HCT116 (cell line): ENCODE results near the gene AFAP1L1. TPM values are rescaled to one million over a fixed set of nuclear protein-coding genes. Genes with fewer than 3 reads are reported as not detected.

ENCODE experiments used
- ATAC-seq: fragments of 200-7000 bp; cut with Tn5 transposase; 2 replicates; pipeline ENCODE4 v1.9.1; 2020; ENCODE audit warnings: mild to moderate bottlenecking, moderate library complexity
- BruUV-seq: library from RNA; stranded (reverse); fragments of 400-500 nt; replicated peaks from 2 replicates; lab custom pipeline; 2021; lab: Mats Ljungman, UMichigan
- CTCF ChIA-PET: fragments of 300-600 bp; sonication (Branson Sonifier 250); formaldehyde crosslinking; loops from one replicate; lab custom pipeline; 2021; ENCODE audit warnings: antibody characterized with exemption; lab: Charles Lee
- POLR2A ChIA-PET: fragments of 300-600, 350-600 bp; sonication (Branson Sonifier 250); formaldehyde crosslinking; loops from one replicate; lab custom pipeline; 2021; ENCODE audit warnings: antibody characterized with exemption; lab: Charles Lee
- RAD21 ChIA-PET, 2 experiments: fragments of 300-600 bp; sonication (Branson Sonifier 250); formaldehyde crosslinking; loops; one replicate each; lab custom pipeline; 2023; ENCODE audit warnings: low total read pairs in 2 of 2; ENCODE audit not compliant: uncharacterized antibody in 2 of 2, unreplicated experiment in 2 of 2, low non-redundant PET in 1 of 2; lab: Charles Lee
- DNase-seq: peaks from one replicate; pipeline ENCODE4 v3.0.0-alpha.2; 2010; ENCODE audit warnings: low read depth, low spot score
- H2AFZ ChIP-seq: fragments of 200-600 bp; shearing (Covaris generic), sonication (generic); 2 replicates; pipeline ENCODE4 v1.6.1; 2017; ENCODE audit warnings: low read depth, mixed run types, mixed read lengths, antibody characterized with exemption, low read length; ENCODE audit not compliant: poor library complexity, severe bottlenecking
- H3K27ac ChIP-seq: 2 replicates; pipeline ENCODE4 v1.5.1; 2012; ENCODE audit warnings: low read depth, low read length
- H3K27me3 ChIP-seq: fragments of 200-600 bp; sonication (generic); 2 replicates; pipeline ENCODE4 v1.6.1; 2016; ENCODE audit warnings: mixed run types, low read length, mixed read lengths; ENCODE audit not compliant: insufficient read depth
- H3K36me3 ChIP-seq, 2 experiments: fragments of 200-500 bp in 1 of 2; fragments of 200-600 bp in 1 of 2; sonication (Bioruptor generic) in 1 of 2; sonication (generic) in 1 of 2; 2 replicates each; pipeline versions ENCODE4 v1.5.1 to v1.6.1; 2014 to 2016; ENCODE audit warnings: low read length in 2 of 2, inconsistent platforms in 1 of 2, mixed read lengths in 1 of 2, mixed run types in 1 of 2; ENCODE audit not compliant: insufficient read depth in 2 of 2, control insufficient read depth in 1 of 2
- H3K4me1 ChIP-seq, 2 experiments: fragments of 200-600 bp in 1 of 2; sonication (generic) in 1 of 2; 2 replicates each; pipeline versions ENCODE4 v1.5.1 to v1.6.1; 2012 to 2017; ENCODE audit warnings: low read length in 2 of 2, inconsistent platforms in 1 of 2, mild to moderate bottlenecking in 1 of 2, mixed read lengths in 1 of 2, mixed run types in 1 of 2, moderate library complexity in 1 of 2; ENCODE audit not compliant: insufficient read depth in 2 of 2, control insufficient read depth in 1 of 2
- H3K4me2 ChIP-seq: fragments of 200-600 bp; sonication (generic); 2 replicates; pipeline ENCODE4 v1.6.1; 2017; ENCODE audit warnings: mixed run types, low read length, mixed read lengths
- H3K4me3 ChIP-seq, 2 experiments: fragments of 200-600 bp in 1 of 2; sonication (generic) in 1 of 2; replicated peaks in 1 of 2; 2 replicates each; pipeline ENCODE4 v1.5.1; 2011 to 2016; ENCODE audit warnings: low read length in 2 of 2, control low read depth in 1 of 2, low read depth in 1 of 2, mild to moderate bottlenecking in 1 of 2, mixed read lengths in 1 of 2, mixed run types in 1 of 2
- H3K79me2 ChIP-seq: fragments of 200-600 bp; sonication (generic); 2 replicates; pipeline ENCODE4 v1.6.1; 2017; ENCODE audit warnings: mild to moderate bottlenecking, mixed run types, low read length, moderate library complexity, mixed read lengths; ENCODE audit not compliant: insufficient read depth
- H3K9ac ChIP-seq: fragments of 200-600 bp; sonication (generic); 2 replicates; pipeline ENCODE4 v1.6.1; 2016; ENCODE audit warnings: low read length, mixed read lengths
- H3K9me2 ChIP-seq: fragments of 200-600 bp; sonication (generic), shearing (Covaris generic); 2 replicates; pipeline ENCODE4 v1.6.1; 2017; ENCODE audit warnings: mixed run types, mild to moderate bottlenecking, moderate library complexity; ENCODE audit not compliant: insufficient read depth
- H3K9me3 ChIP-seq, 2 experiments: fragments of 200-500 bp in 1 of 2; fragments of 200-600 bp in 1 of 2; sonication (Bioruptor generic) in 1 of 2; sonication (generic) in 1 of 2; 2 replicates each; pipeline ENCODE4 v1.6.1; 2014 to 2017; ENCODE audit warnings: low read length in 2 of 2, mixed read lengths in 2 of 2, inconsistent platforms in 1 of 2, low read depth in 1 of 2, mild to moderate bottlenecking in 1 of 2, mixed run types in 1 of 2, moderate library complexity in 1 of 2; ENCODE audit not compliant: control insufficient read depth in 1 of 2, insufficient read depth in 1 of 2
- H4K20me1 ChIP-seq: fragments of 200-600 bp; sonication (generic), shearing (Covaris generic); 2 replicates; pipeline ENCODE4 v1.6.1; 2017; ENCODE audit warnings: mixed run types, mild to moderate bottlenecking, moderate library complexity; ENCODE audit not compliant: insufficient read depth
- CEBPB ChIP-seq: IDR thresholded peaks from 2 replicates; pipeline ENCODE4 v1.6.1; 2012; ENCODE audit warnings: low read depth
- ELF1 ChIP-seq: IDR thresholded peaks from 2 replicates; pipeline ENCODE4 v1.6.1; 2012; ENCODE audit warnings: low read depth, borderline replicate concordance
- EZH2 ChIP-seq: fragments of 200-600 bp; sonication (generic); IDR thresholded peaks from 2 replicates; pipeline ENCODE4 v1.6.1; 2017; ENCODE audit warnings: antibody characterized with exemption, mixed run types
- EZH2phosphoT487 ChIP-seq: fragments of 200-600 bp; IDR thresholded peaks from 2 replicates; pipeline ENCODE4 v1.6.1; 2018; ENCODE audit warnings: antibody characterized with exemption, borderline replicate concordance
- FOSL1 ChIP-seq: IDR thresholded peaks from 2 replicates; pipeline ENCODE4 v1.6.1; 2012; ENCODE audit warnings: low read depth
- JUND ChIP-seq: IDR thresholded peaks from 2 replicates; pipeline ENCODE4 v1.6.1; 2012
- MAX ChIP-seq: IDR thresholded peaks from 2 replicates; pipeline ENCODE4 v1.6.1; 2012
- POLR2A ChIP-seq: IDR thresholded peaks from 2 replicates; pipeline ENCODE4 v1.7.0; 2011; ENCODE audit warnings: borderline replicate concordance; ENCODE audit not compliant: insufficient read depth, insufficient read length; ENCODE audit errors: extremely low read depth
- RAD21 ChIP-seq: IDR thresholded peaks from 2 replicates; pipeline ENCODE4 v1.6.1; 2012; ENCODE audit warnings: low read depth, mild to moderate bottlenecking
- SRF ChIP-seq: IDR thresholded peaks from 2 replicates; pipeline ENCODE4 v1.6.1; 2012; ENCODE audit warnings: low read depth
- TCF7L2 ChIP-seq: IDR thresholded peaks from 2 replicates; pipeline ENCODE4 v1.7.0; 2011; ENCODE audit warnings: borderline replicate concordance, inconsistent platforms; ENCODE audit not compliant: insufficient read depth, insufficient read length; ENCODE audit errors: extremely low read depth
- ZBTB33 ChIP-seq: IDR thresholded peaks from 2 replicates; pipeline ENCODE4 v1.6.1; 2011; ENCODE audit warnings: mild to moderate bottlenecking, low read length, moderate library complexity; ENCODE audit not compliant: insufficient replicate concordance; ENCODE audit errors: extremely low read depth
- ZFX ChIP-seq: fragments of 450-650 bp; IDR thresholded peaks from 2 replicates; pipeline ENCODE4 v1.6.1; 2017
- intact Hi-C: fragments of 100-400 bp; cut with micrococcal nuclease; formaldehyde crosslinking; loops from 2 replicates; pipeline ENCODE4 v1.10.0; 2022
- total RNA-seq: library from RNA; stranded (reverse); gene quantifications from one replicate; pipeline ENCODE4 v1.2.1, GENCODE V29; 2021; ENCODE audit not compliant: unreplicated experiment
- TF ChIP-seq, protein P1 (sequence below): IDR thresholded peaks from 2 replicates; pipeline ENCODE4 v1.6.1; 2012; ENCODE audit warnings: low read depth

Gene AFAP1L1
- total RNA-seq, 1 experiment from 2014 or later, result 4.3 TPM

GRCh38 chr5:149254506-149254905, 17.2 kb upstream of the AFAP1L1 start:
- TF ChIP-seq JUND, result no peak
- TF ChIP-seq, protein P1, sequence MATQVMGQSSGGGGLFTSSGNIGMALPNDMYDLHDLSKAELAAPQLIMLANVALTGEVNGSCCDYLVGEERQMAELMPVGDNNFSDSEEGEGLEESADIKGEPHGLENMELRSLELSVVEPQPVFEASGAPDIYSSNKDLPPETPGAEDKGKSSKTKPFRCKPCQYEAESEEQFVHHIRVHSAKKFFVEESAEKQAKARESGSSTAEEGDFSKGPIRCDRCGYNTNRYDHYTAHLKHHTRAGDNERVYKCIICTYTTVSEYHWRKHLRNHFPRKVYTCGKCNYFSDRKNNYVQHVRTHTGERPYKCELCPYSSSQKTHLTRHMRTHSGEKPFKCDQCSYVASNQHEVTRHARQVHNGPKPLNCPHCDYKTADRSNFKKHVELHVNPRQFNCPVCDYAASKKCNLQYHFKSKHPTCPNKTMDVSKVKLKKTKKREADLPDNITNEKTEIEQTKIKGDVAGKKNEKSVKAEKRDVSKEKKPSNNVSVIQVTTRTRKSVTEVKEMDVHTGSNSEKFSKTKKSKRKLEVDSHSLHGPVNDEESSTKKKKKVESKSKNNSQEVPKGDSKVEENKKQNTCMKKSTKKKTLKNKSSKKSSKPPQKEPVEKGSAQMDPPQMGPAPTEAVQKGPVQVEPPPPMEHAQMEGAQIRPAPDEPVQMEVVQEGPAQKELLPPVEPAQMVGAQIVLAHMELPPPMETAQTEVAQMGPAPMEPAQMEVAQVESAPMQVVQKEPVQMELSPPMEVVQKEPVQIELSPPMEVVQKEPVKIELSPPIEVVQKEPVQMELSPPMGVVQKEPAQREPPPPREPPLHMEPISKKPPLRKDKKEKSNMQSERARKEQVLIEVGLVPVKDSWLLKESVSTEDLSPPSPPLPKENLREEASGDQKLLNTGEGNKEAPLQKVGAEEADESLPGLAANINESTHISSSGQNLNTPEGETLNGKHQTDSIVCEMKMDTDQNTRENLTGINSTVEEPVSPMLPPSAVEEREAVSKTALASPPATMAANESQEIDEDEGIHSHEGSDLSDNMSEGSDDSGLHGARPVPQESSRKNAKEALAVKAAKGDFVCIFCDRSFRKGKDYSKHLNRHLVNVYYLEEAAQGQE, result peak; percentile 55
- ChIA-PET POLR2A (no interaction called here), RAD21 (no interaction called here), CTCF (no interaction called here)
- H3K9me3 ChIP-seq, result no peaks in the 10 kb centered on the region
- no peaks in the 10 kb centered on the region for H3K36me3 ChIP-seq
- H3K4me3 ChIP-seq, result no peak overlapping the region
- H3K4me2 ChIP-seq, result no peak overlapping the region
- H3K27me3 ChIP-seq, result no peaks in the 10 kb centered on the region
- H4K20me1 ChIP-seq, result no peaks in the 10 kb centered on the region
- ATAC-seq (no peak), DNase-seq (no peak)
- no peaks in the 10 kb centered on the region for H3K4me1 ChIP-seq
- no peaks in the 10 kb centered on the region for H3K9me2 ChIP-seq
- intact Hi-C loops, result no loop called here
- no peak overlapping the region for H2AFZ ChIP-seq
- H3K9ac ChIP-seq, result no peak overlapping the region
- BruUV-seq, result no TSS peak
- no peak overlapping the region for H3K27ac ChIP-seq
- H3K79me2 ChIP-seq, result no peaks in the 10 kb centered on the region

DNA sequence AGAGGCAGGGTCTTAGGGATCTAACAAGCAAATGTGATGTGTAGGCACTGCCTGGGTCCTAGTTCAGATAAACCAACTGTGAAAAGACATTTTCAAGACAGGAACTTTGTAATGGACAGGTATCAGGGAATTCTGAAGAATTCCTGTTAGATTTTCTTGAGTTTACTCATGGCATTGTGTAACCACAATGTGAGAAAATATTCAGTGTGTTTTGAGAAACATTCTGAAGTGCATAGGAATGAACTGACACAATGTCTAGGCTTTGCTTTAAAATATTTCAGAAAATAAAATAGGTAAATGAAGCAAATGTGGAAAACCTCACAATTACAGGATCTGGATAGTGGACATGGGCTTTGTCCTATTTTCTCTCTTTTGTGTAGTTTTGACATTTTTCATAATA, 15.2 kb upstream of the AFAP1L1 start:
- ChIA-PET CTCF (no interaction called here), RAD21 (no interaction called here), POLR2A (no interaction called here)
- ATAC-seq, result no peak
- Histone ChIP-seq H3K9me2 (no peaks in the 10 kb centered on the region), H3K4me2 (no peak overlapping the region), H3K9ac (no peak overlapping the region), H3K9me3 (no peaks in the 10 kb centered on the region), H2AFZ (no peak overlapping the region), H3K36me3 (no peaks in the 10 kb centered on the region), H3K27ac (no peak overlapping the region), H4K20me1 (no peaks in the 10 kb centered on the region), H3K27me3 (no peaks in the 10 kb centered on the region), H3K79me2 (no peaks in the 10 kb centered on the region), H3K4me1 (no peaks in the 10 kb centered on the region), H3K4me3 (no peak overlapping the region)
- no TSS peak for BruUV-seq
- no peak for DNase-seq
- intact Hi-C loops, result no loop called here
- TF ChIP-seq TCF7L2 (no peak), RAD21 (no peak), FOSL1 (no peak), POLR2A (no peak), MAX (no peak), EZH2 (no peak), JUND (no peak), EZH2phosphoT487 (no peak), ELF1 (no peak), ZFX (no peak), ZBTB33 (no peak), CEBPB (no peak), SRF (no peak)
